Measurements from ENCODE around the gene INAFM2.
A peak's percentile ranks its signal among the peaks of the same experiment; 100 is the strongest.

Gene INAFM2

GRCh38 chr15:40365016-40365415, 41.5 kb downstream of the INAFM2 start:
- DNase-seq, result no peak

GRCh38 chr15:40365624-40366456, 42.3 kb downstream of the INAFM2 start:
- DNase-seq, result no peak

GRCh38 chr15:40366457-40367370, 43.2 kb downstream of the INAFM2 start:
- no peak for DNase-seq

GRCh38 chr15:40367371-40367685, 43.8 kb downstream of the INAFM2 start:
- DNase-seq, result no peak

GRCh38 chr15:40367686-40368611, 44.5 kb downstream of the INAFM2 start:
- peak in 1 of 3 experiments; percentile 83 for DNase-seq

GRCh38 chr15:40368719-40369473, 45.4 kb downstream of the INAFM2 start:
- no peak for DNase-seq

GRCh38 chr15:40369474-40369869, 46.0 kb downstream of the INAFM2 start:
- DNase-seq, result no peak

GRCh38 chr15:40369971-40370370, 46.5 kb downstream of the INAFM2 start:
- no peak for DNase-seq

GRCh38 chr15:40372981-40373380, 49.5 kb downstream of the INAFM2 start:
- no peak for DNase-seq

Data from NCI-H1417 (cell line).